ENCODE measurements around the gene TMEM266.
A peak's percentile ranks its signal among the peaks of the same experiment; 100 is the strongest.

The TMEM266 gene

DNA sequence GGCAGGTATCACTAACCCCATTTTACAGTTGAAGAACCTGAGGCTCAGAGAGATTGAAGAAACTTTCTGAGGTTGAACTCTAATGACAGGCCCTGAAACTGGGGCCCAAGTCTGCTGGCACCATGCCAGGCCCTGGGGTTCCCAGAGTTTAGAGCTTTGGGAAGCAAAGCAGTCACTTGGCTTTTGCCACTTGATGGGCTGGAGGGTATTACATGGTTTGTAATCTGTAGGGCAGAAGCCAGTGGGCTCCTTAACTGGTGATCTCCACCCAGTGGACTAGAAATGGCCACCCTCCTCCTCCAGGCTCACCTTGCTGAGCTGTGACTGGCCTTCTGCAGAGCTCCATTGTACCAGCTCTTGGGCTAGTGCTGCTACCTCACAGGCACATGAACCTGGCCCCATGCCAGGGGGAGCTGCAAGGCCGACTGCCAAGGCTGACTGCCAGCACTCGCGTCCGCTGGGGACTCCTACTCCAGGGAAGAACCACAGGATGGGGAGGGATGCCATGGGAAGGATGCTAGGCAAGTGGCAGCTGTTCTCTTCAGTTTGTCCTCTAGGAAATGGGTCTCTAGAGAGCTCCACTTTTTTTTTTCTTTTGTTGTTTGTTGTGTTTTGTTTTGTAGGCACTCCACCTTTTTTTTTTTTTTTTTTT lies 146.7 kb downstream of the TMEM266 start:
- DNase-seq = peak; percentile 74

DNA sequence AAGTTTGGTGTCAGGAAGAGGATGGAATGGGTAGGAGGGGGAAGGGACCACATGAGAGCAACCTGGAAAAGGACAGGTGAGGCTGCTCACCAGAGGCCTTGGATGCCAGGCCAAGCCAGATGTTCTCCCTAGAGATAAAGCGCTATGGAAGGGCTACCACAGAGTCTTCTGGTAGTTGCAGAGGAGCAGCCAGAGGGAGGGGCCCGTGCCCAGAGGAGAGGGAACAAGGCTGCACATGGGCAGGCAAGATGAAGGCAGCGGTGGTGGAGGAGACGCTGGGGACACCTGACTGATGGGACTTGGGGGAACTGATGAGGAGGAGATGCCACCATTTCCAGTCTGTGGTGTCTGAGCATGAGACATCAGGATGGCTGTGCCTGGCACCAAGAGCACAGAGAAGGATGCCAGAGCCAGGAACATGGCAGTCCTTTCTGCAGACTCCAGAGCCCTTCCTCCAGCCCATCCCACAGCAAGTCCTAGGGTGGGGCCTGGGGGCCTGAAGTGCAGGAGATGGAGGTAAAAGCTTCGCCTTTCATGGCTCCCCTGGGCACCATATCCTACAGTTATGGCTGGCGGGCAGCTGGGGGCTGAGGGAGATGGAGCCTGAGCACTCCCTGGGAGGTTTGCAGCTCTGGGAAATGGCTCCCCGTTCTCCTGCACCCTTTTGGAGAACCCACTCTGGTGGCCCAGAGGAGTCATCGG lies 148.4 kb downstream of the TMEM266 start:
- no peak for DNase-seq

DNA sequence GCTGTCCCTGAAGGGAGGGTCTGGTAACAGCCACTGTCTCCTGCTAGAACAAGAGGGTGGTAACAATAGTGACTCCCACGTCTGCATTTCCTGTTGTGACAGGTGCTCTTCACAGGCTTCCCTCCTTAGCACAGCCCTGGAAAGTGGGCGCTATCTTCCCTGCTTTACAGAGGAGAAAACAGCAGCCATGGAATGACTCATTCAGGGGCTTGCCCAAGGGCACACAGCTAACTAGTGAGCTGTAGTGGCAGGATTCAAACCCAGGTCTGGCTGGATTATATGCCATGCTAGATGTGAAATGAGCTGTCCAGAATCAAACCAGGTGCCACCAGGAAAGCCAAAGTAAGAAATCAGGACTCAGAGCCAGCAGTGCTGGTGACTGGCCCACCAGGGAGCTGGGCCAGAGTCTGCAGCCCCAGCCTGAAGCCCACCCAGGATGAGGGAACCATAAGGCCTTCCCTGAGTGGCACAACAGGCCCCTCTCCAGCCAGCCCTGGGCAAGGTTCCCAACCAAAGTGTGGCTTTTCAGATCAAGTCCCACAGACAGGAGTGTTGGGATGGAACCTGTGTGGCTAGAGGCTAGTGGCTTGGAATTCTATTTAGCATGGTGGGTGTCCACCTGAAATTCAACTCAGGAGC lies 149.1 kb downstream of the TMEM266 start:
- DNase-seq = no peak

DNA sequence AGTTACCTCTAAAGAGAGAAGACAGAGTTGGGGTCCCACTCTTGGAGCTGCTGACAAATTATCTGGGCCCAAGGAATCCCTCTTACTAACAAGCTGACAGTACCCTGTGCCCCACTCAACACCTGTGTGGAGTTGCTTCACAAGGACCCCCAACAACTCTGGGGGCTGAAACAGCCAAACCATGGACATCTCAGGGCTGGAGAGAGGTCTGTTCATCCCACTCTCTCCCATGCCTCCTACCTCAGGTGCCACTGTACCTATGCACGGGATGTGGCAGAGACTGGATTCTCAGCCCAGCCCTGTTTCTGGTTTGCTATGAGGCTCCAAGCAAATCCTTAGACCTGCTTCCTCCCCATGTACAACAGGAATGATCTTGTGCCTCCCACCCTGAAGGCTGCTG lies 149.7 kb downstream of the TMEM266 start:
- DNase-seq = no peak

GRCh38 chr15:76209942-76210341 lies 150.2 kb downstream of the TMEM266 start:
- DNase-seq = no peak

DNA sequence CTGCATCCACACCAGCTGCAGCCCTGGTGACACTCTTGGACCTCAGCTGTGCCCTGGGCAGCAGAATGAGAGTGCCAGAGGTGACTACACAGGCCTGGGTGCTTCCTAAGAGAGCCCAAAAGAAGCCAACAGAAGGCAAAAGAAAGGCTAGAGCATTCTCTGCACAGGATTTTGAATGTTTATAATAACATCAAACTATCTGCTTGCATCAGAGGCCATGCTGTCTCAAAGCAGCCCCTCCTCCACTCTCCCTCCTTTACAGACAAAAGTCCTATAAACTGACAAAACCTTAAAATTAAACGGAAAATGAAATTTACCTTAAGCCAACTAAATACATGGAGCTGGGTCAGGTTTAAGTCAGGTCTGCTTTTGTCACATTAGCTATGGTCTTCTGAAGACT lies 155.8 kb downstream of the TMEM266 start:
- DNase-seq = no peak

GRCh38 chr15:76217029-76217881 lies 157.5 kb downstream of the TMEM266 start:
- no peak for DNase-seq

DNA sequence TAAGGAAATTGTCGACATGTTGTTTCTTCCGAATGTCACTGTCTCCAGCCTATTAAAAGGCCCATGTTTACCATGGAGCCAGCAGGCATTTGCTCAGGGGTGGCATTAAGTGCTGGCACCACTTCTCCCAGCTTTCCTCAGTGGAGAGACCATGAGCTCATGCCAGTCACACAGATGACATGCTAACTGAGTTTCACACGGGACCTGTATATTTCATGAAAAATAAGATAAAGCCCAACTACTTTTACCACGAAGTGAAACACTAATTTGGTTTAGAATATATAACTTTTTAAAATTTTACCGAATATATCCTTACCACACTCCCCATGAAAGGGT lies 158.1 kb downstream of the TMEM266 start:
- DNase-seq = no peak

DNA sequence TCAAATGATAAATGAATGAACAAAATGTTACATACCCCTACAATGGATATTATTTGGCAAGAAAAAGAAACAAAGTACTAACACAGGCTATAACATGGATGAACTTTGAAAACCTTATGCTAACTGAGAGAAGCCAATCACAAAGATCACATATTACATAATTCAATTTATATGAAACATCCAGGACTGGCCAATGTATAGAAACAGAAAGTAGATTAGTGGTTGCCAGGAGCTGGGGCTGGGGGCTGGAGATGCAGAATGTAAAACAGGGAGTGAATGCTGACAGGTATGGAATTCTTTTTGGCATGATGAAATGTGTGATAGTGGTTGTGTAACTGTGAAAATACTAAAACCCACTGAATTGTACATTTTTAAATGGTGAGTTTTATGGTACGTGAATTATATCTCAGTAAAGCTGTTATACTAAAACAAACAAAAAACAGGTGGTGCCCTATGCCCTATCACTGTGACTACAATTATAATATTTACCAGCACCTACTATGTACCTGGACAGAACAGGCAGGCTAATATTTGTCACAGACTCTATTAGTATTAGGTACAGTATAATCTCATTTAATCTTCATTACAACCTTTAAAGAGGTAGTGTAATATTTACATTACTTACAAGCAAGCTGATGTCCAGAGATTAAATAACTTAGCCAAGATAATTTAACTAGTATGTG lies 161.4 kb downstream of the TMEM266 start:
- no peak for DNase-seq

DNA sequence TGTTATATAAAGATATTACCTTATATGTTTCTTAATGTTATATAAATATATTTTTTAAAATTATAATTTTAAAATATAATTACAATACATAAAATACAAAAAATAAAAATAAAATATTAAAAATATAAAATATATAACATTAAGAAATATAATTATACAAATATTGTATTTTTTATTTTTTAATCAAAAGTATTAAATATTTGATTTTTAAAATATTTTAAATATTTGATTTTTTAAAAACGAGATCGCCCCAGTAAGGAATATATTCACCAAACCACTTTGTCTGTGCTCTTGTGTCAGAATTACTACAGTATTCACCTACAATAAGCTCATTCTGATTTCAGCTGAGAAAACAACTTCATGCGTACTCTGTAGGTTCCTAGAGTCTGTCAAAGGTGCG lies 162.4 kb downstream of the TMEM266 start:
- DNase-seq = no peak

GRCh38 chr15:76223521-76223920 lies 163.7 kb downstream of the TMEM266 start:
- no peak for DNase-seq

GRCh38 chr15:76229266-76229665 lies 169.5 kb downstream of the TMEM266 start:
- no peak for DNase-seq

DNA sequence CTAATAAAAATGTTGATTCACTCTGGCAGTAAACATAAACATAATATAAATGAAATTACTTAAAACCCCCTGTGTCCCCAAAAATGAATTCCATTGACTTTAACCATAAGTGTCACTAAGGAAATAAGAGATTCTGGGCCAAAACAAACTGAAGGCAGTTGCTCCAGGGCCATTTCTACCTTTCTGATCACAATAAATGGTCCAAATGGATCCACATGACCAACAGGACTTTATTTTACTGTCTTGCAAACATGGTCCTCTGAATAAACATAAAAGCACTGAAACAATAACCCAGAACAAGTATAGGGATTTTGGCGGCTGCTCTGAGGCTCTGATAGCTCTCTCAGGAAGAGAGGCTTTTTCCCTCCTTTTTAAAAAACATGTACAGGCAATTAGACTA lies 174.1 kb downstream of the TMEM266 start:
- no peak for DNase-seq

DNA sequence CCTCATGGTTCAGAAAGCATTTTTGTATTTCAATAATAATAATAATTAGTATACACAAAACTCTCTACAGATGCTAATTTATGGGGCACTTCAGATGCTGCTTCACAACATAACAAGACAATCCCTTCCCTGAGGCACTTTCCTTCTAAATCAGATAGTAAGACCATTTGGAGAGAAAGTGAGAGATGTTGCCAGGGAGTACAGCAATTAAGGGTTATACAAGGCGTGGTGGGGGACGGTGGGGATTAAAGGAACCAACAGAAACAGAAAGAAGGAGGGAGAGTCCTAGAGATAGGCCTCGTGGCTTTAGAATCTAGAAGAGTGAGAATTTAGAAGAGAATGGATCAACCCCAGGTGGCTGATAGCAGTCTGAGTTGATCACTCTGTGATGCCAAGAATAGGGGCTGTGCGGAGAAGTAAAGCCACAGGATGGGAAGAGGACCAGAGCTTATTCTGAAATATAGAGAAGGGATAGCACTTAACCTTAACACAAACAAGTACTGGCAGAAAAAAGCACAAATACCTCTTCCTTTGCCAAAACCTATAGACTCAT lies 174.6 kb downstream of the TMEM266 start:
- no peak for DNase-seq

GRCh38 chr15:76235186-76235826 lies 175.5 kb downstream of the TMEM266 start:
- no peak for DNase-seq

DNA sequence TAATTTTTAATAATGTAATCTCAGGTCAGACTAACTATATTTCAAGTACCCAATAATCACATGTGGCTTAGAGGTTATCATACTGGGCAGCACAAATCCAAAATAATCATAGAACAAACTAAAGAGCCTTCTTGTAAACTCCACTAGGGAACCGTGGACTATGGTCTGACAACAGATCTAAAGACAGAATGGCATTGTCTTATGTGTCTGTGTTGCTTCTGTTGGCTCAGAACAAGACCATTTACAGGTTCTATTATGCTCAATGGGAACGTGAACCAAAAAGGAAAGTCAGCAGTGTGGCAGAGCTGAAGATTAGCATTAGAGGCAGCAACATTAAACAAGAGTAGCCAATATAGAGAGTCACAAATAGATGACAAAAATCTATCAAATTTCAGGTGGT lies 176.6 kb downstream of the TMEM266 start:
- no peak for DNase-seq

GRCh38 chr15:76239786-76240185 lies 180.0 kb downstream of the TMEM266 start:
- no peak for DNase-seq

DNA sequence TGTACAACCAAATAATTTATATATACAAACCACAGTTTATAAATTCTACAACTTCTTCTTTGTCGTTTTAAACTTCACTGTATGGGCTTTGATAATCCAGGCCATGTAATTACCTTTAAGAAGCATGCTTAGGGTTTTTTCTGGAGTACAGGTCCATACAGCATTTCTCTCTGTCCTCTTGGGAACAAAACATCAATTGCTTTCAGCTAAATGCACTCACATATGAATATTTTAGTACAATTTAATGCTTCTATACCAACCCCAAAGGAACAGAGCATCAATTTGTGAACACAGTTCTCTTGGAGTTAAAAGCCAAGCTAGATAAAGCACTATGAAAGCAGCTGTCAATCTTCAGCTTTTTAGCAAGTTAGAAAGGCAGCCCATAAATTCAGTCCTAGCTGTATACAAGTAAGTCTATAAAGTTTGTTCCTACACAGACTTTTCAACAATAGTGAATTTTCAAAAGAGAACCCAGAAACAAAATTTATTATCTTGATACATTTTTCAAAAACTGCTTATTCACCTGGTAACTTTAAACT lies 185.4 kb downstream of the TMEM266 start:
- no peak for DNase-seq

DNA sequence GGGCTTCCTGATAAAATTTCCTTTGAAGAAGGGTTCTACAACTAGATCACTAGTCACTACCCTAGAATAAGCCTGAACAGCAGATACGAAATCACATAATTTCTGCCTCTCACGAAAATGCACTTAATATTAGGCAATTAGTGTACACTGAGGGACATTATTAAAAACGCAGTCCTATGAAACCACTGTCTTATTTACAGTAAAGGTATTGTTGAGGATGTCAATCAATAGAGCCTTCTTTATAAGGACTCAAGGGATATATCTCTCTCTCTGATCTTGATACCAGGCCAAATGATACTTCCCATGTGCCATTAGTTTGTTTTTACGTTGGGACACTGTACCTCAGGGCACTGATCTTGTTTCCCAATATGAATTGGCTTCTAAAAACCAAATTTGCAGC lies 191.9 kb downstream of the TMEM266 start:
- DNase-seq = no peak

DNA sequence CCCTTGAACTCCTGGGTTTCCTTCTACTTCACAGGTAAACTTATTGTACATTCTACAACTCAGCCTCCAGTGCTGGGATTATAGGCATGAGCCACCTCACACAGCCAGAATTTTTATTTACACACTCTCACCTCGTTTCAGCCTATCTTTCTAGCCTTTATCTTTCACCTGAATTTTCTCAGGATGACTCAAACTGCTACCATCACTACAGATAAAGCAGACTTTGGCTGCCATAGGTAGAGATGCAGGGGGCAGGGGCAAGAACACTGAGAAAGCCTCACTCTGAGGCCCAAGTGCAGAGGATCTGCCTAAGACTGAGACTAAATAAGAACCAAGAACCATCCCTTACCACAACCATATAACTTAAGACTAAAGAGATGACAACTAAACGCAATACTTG lies 192.5 kb downstream of the TMEM266 start:
- DNase-seq = no peak

DNA sequence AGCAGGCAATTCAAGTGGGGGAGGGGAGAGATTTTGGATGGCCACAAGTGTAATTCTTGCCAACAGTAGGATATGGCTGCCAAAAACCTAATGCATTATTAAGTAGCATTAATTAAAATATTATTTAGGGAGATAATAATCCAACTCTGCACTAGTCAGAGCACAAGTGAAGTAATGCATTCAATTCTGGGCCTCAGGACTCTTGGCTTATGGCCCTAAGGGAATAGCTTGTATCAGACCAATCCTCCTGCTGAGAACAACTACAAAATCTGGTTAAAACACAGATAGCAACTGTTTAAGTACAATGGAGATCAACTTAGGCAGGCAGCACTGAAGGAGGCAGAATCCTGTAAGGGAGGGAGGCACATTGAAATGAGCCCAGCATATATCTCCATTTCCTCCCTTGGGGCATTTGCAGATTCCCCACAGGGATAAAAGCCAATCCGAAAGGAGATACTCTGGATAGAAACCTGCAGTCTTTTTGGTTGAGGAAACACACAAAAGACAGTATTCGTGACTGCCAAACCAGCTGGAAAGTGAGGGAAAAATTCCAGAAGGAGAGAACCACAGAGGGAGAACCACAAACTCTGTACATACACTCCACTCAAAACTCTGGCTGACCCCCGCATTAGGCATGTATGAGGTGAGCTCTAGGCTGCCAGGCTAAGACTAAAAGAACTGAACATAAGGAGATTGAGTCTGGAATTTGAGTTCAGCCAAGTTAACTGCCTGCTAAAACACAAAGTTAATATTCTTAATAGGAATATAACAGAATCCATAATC lies 194.1 kb downstream of the TMEM266 start:
- no peak for DNase-seq

Measured in NCI-H2107 (cell line).